Kidney epithelial cell (primary cell): ENCODE measurements around the gene INTU. TPM values are rescaled to one million over a fixed set of nuclear protein-coding genes. Genes with fewer than 3 reads are reported as not detected.
"Not testable (repeated sequence)": the region's sequence is repeated elsewhere in the genome, so short reads cannot be mapped to it uniquely, and the experiment has no call there.

Experiments
- DNase-seq: peaks from one replicate; pipeline ENCODE4 v3.0.0-alpha.2; 2010; ENCODE audit warnings: low read depth
- H3K27me3 ChIP-seq: 2 replicates; pipeline ENCODE4 v1.6.0; 2011; ENCODE audit warnings: low read length; ENCODE audit not compliant: control insufficient read depth, insufficient read depth
- H3K36me3 ChIP-seq: 2 replicates; pipeline ENCODE4 v1.5.1; 2011; ENCODE audit warnings: low read length; ENCODE audit not compliant: control insufficient read depth, insufficient read depth
- H3K4me3 ChIP-seq: 2 replicates; pipeline ENCODE4 v1.5.1; 2011; ENCODE audit warnings: low read depth, mild to moderate bottlenecking, control low read depth, low read length
- total RNA-seq: library from RNA; depleted of rRNA; stranded (reverse); fragments of >200 nt; gene quantifications from 2 replicates; pipeline ENCODE4 v1.2.3, GENCODE V29; 2015
- TF ChIP-seq, protein P1 (sequence below): IDR thresholded peaks from 2 replicates; pipeline ENCODE4 v1.5.1; 2011; ENCODE audit warnings: mild to moderate bottlenecking, moderate library complexity, low read length, control low read depth, inconsistent platforms; ENCODE audit not compliant: insufficient read depth, poor library complexity, severe bottlenecking

The INTU gene
- total RNA-seq: 5.7 and 6.4 TPM in 2 replicates

DNA sequence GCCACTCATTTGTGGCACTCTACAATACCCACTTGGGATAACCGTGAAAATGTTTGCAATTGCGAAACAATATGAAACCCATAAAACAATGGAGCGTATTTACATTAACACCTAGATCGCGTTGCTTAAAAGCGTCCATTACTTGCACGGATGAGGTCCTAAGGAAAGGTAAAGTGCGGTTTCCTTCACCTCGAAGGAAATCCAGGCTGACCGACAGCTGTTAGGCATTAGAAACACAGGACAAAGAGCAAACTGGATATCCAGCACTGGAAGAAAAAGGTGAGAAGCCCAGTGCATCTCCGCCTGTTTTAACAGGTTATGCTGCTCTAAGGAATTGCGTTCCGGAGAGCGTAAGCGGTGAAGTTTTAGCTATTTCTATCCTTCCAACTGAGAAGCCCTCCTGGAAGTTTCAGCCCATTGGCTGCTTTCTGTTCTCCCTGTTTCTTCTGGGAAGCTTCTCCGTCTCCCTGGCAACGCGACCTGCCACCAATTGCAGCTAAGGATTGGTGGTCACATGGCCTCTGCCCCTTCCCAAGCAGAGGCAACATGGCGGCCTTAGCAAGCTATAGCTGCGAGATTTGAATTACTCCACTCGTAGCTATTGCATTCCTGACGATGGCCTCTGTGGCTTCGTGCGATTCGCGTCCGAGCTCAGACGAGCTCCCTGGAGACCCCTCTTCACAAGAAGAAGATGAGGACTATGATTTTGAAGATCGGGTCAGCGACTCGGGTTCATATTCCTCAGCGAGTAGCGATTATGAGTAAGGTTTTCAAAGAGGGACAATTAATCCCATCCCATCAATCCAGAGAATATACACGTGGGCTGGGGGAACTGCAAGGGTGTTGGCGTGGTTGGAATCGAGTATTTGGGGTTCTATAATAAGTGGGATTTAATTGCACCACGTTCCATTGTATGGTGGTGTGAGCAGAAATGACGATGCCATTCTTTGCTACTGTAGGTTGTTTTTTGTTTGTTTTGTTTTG lies at the start of gene INTU:
Gene INTU (plus strand): TSS at position 538 of the 984 bp plus-strand sequence. CDS start 78 bp downstream, at position 616.
- TF ChIP-seq, protein P1, sequence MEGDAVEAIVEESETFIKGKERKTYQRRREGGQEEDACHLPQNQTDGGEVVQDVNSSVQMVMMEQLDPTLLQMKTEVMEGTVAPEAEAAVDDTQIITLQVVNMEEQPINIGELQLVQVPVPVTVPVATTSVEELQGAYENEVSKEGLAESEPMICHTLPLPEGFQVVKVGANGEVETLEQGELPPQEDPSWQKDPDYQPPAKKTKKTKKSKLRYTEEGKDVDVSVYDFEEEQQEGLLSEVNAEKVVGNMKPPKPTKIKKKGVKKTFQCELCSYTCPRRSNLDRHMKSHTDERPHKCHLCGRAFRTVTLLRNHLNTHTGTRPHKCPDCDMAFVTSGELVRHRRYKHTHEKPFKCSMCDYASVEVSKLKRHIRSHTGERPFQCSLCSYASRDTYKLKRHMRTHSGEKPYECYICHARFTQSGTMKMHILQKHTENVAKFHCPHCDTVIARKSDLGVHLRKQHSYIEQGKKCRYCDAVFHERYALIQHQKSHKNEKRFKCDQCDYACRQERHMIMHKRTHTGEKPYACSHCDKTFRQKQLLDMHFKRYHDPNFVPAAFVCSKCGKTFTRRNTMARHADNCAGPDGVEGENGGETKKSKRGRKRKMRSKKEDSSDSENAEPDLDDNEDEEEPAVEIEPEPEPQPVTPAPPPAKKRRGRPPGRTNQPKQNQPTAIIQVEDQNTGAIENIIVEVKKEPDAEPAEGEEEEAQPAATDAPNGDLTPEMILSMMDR: no peak
- Histone ChIP-seq H3K36me3 (no peaks in the 10 kb centered on the region), H3K27me3 (no peaks in the 10 kb centered on the region), H3K4me3 (peak within 1 kb of the TSS; percentile 59)
- peak; percentile 97 for DNase-seq

DNA sequence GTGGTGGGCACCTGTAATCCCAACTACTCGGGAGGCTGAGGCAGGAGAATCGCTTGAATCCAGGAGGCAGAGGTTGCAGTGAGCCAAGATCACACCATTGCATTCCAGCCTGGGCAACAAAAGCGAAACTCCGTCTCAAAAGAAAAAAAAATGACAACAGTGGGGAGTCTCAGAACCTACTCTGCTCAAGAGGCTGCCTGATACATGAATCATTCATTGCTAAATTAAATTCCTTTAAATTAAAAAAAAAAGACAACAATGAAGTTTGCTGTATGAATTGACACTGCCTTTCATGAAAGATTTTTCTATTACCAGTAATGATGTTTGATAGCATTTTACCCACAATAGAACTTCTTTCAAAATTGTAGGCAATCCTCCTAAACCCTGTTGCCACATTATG lies 46.3 kb upstream of the INTU start:
- not testable (repeated sequence) for H3K36me3 ChIP-seq, DNase-seq, H3K27me3 ChIP-seq, H3K4me3 ChIP-seq

DNA sequence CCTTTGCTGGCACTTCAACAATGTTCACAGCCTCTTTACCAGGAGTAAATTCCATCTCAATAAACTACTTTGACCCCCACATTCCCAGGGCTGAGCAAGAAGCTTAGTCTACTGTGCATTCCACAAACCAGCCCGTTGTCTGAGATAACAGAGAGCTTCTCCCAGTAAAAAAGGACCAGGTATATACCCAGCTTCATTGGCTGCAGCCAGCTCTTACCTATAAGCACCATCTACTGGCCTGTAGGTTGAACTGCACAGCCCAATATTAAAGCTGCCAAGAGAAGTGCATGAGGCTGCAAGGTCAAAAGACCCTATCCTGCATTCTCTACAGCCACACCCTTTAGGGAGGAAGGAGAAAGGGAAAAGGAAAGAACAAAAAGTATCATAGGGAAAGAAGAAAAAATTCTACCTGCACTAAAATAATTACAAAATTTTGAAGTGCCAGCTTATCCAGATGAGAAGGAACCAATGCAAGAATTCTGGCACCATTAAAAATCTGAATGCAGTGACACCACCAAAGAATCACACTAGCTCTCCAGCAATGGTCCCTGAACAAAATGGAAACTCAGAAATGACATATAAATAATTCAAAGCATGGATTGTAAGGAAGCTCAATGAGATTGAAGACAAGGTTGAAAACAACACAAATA lies 45.7 kb upstream of the INTU start:
- TF ChIP-seq, protein P1: peak; percentile 89
- DNase-seq: no peak
- no peaks in the 10 kb centered on the region for H3K36me3 ChIP-seq
- no peaks in the 10 kb centered on the region for H3K27me3 ChIP-seq
- H3K4me3 ChIP-seq: no peak overlapping the region

DNA sequence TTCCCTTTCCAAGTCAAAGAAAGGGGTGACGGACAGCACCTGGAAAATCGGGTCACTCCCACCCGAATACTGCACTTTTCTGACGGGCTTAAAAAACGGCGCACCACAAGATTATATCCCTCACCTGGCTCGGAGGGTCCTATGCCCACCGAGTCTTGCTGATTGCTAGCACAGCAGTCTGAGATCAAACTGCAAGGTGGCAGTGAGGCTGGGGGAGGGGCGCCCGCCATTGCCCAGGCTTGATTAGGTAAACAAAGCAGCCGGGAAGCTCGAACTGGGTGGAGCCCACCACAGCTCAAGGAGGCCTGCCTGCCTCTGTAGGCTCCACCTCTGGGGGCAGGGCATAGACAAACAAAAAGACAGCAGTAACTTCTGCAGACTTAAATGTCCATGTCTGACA lies 43.6 kb upstream of the INTU start:
- not testable (repeated sequence) for H3K4me3 ChIP-seq, H3K27me3 ChIP-seq, DNase-seq, H3K36me3 ChIP-seq

DNA sequence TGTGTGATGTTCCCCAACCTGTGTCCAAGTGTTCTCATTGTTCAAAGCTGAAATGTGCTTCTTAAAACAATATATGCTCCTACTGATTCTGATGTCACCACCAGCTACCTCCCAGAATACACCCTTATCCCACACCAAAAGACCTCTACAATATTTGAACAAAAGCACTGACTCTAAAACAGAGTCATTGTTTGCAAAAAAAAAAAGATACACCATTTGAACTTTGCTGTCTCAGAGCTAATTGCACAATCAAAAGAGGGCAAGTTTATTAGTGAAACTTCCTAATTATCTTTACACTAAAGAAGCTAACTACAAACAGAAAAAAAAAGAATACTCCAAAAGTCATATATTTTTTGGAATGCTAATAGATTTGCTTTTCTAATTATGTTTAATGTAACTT lies 34.1 kb upstream of the INTU start:
- TF ChIP-seq, protein P1: no peak
- DNase-seq: no peak
- Histone ChIP-seq H3K27me3 (no peaks in the 10 kb centered on the region), H3K36me3 (no peaks in the 10 kb centered on the region), H3K4me3 (no peak overlapping the region)

DNA sequence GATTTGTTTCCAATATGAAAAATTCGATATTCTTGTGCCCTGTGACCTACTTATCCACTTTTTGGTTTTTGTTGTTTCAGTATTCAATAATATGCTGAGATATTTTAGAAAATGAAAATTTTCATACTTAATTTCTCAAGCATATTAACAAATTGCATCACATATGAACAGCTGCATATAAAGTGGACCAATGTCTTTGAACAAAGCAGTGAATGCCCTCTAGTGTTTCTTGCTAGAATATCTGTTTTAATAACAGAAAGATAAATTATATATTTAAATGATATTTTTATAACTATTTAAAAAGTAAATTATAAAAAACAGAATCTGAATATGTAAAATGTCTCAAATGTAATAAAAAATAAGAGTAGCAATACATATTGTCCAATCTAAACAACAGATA lies 31.7 kb upstream of the INTU start:
- H3K4me3 ChIP-seq: no peak overlapping the region
- TF ChIP-seq, protein P1: peak; percentile 24
- DNase-seq: no peak
- no peaks in the 10 kb centered on the region for H3K27me3 ChIP-seq
- no peaks in the 10 kb centered on the region for H3K36me3 ChIP-seq
